ENCODE measurements around the gene RBFOX2. TPM values are rescaled to one million over a fixed set of nuclear protein-coding genes. Genes with fewer than 3 reads are reported as not detected.
"Not testable (repeated sequence)": the region's sequence is repeated elsewhere in the genome, so short reads cannot be mapped to it uniquely, and the experiment has no call there.

RBFOX2 gene
- total RNA-seq, 4 donors from 2014 or later: 50.2 to 75.6 (median 71.4) TPM

- no peak for TF ChIP-seq POLR2A (IDR thresholded peaks at IDR 0.05)
- TF ChIP-seq EP300 (IDR thresholded peaks at IDR 0.05): no peak
- TF ChIP-seq CTCF (IDR thresholded peaks at IDR 0.05): no peak
- no peaks in the 10 kb centered on the region for H3K9me3 ChIP-seq
- H3K4me3 ChIP-seq: no peak overlapping the region
- no peaks in the 10 kb centered on the region for H3K4me1 ChIP-seq
- H3K27me3 ChIP-seq: no peaks in the 10 kb centered on the region
- no peak overlapping the region for H3K27ac ChIP-seq
- H3K36me3 ChIP-seq: no peaks in the 10 kb centered on the region
- WGBS, 2 donors: 71 to 73% methylated on average over 7 of the region's 7 CpGs
- no peak for DNase-seq (ENCODE audit: low spot score in 2 of 2)
Observed at GRCh38 chr22:35703861-35704584, 324.6 kb downstream of the RBFOX2 start.

- H3K4me1 ChIP-seq; H3K36me3 ChIP-seq; H3K4me3 ChIP-seq; H3K27me3 ChIP-seq; DNase-seq (ENCODE audit: low spot score in 2 of 2); H3K27ac ChIP-seq; H3K9me3 ChIP-seq: not testable (repeated sequence)
- WGBS, 2 donors: 80 to 83% methylated on average over 6 of the region's 6 CpGs
Observed at GRCh38 chr22:35699852-35700251, 328.8 kb downstream of the RBFOX2 start.

DNA sequence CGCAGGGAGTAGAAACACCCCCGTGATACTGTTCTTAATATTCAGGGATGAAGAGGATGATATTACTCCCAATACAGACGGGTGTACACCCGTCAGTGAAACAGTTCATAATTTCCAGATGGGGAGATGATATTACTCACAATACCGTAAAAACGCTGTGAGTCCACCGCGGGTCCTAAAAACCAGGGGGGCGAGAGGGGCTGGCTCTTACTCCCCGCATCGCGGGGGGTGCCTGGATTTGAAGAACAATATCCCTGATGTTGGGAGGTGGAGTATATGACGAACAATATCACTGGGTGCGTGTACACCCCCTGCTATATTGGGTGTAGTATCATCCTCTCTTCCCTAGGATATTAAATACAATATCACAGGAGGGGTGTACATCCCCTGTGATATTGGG is 331.5 kb downstream of the RBFOX2 start:
- Histone ChIP-seq H3K27me3 (no peaks in the 10 kb centered on the region), H3K4me1 (no peaks in the 10 kb centered on the region), H3K4me3 (no peak overlapping the region), H3K36me3 (no peaks in the 10 kb centered on the region), H3K27ac (no peak overlapping the region), H3K9me3 (no peaks in the 10 kb centered on the region)
- no peak for TF ChIP-seq EP300 (IDR thresholded peaks at IDR 0.05)
- TF ChIP-seq POLR2A (IDR thresholded peaks at IDR 0.05): no peak
- TF ChIP-seq CTCF (IDR thresholded peaks at IDR 0.05): no peak
- DNase-seq (ENCODE audit: low spot score in 2 of 2): no peak
- 84 to 86% methylated on average over 14 of the region's 14 CpGs for WGBS, 2 donors

GRCh38 chr22:35695202-35695601 is 333.4 kb downstream of the RBFOX2 start:
- DNase-seq (ENCODE audit: low spot score in 2 of 2): no peak
- Histone ChIP-seq H3K9me3 (no peaks in the 10 kb centered on the region), H3K27ac (no peak overlapping the region), H3K4me3 (no peak overlapping the region), H3K4me1 (no peaks in the 10 kb centered on the region), H3K36me3 (no peaks in the 10 kb centered on the region), H3K27me3 (no peaks in the 10 kb centered on the region)
- TF ChIP-seq EP300 (IDR thresholded peaks at IDR 0.05): no peak
- TF ChIP-seq CTCF (IDR thresholded peaks at IDR 0.05): no peak
- no peak for TF ChIP-seq POLR2A (IDR thresholded peaks at IDR 0.05)
- 83 to 87% methylated on average over 13 of the region's 13 CpGs for WGBS, 2 donors

- TF ChIP-seq CTCF (IDR thresholded peaks at IDR 0.05) (no peak), POLR2A (IDR thresholded peaks at IDR 0.05) (no peak), EP300 (IDR thresholded peaks at IDR 0.05) (no peak)
- no peak for DNase-seq (ENCODE audit: low spot score in 2 of 2)
- Histone ChIP-seq H3K4me3 (no peak overlapping the region), H3K27ac (no peak overlapping the region), H3K9me3 (no peaks in the 10 kb centered on the region), H3K36me3 (no peaks in the 10 kb centered on the region), H3K4me1 (no peaks in the 10 kb centered on the region), H3K27me3 (no peaks in the 10 kb centered on the region)
- WGBS, 2 donors: 38 to 64% methylated on average over 1 of the region's 1 CpG
Observed at GRCh38 chr22:35690001-35690400, 338.6 kb downstream of the RBFOX2 start.

All from tibial nerve (tissue), 4 donors.